Loucy (cell line): ENCODE measurements around the gene C17orf113.

Experiments
- H2AFZ ChIP-seq: fragments of 200-600 bp; sonication (generic); 2 replicates; pipeline ENCODE4 v1.6.0; 2016; ENCODE audit warnings: antibody characterized with exemption, mild to moderate bottlenecking, low read length, moderate library complexity
- H3F3A ChIP-seq: fragments of 200-600 bp; 2 replicates; pipeline ENCODE4 v1.6.0; 2016; ENCODE audit warnings: antibody characterized with exemption, low read depth, mild to moderate bottlenecking
- H3K27me3 ChIP-seq: fragments of 200-600 bp; sonication (generic); 2 replicates; pipeline ENCODE4 v1.6.1; 2014; ENCODE audit warnings: low read length, mild to moderate bottlenecking; ENCODE audit not compliant: insufficient read depth, poor library complexity, severe bottlenecking
- H3K36me3 ChIP-seq: fragments of 200-600 bp; sonication (generic); 2 replicates; pipeline ENCODE4 v1.6.1; 2016; ENCODE audit warnings: low read length; ENCODE audit not compliant: insufficient read depth
- H3K4me1 ChIP-seq: fragments of 200-600 bp; sonication (generic); 2 replicates; pipeline ENCODE4 v1.5.1; 2014; ENCODE audit warnings: low read length, mild to moderate bottlenecking; ENCODE audit not compliant: insufficient read depth, poor library complexity, severe bottlenecking
- H3K4me2 ChIP-seq: fragments of 200-600 bp; sonication (generic); 2 replicates; pipeline ENCODE4 v1.6.0; 2014; ENCODE audit warnings: antibody characterized with exemption, low read length, low read depth, mild to moderate bottlenecking; ENCODE audit not compliant: poor library complexity, severe bottlenecking
- H3K4me3 ChIP-seq: fragments of 200-600 bp; sonication (generic); 2 replicates; pipeline ENCODE4 v1.5.1; 2014; ENCODE audit warnings: low read length, mild to moderate bottlenecking, mixed read lengths; ENCODE audit not compliant: poor library complexity, severe bottlenecking
- H3K79me2 ChIP-seq: fragments of 200-600 bp; sonication (generic); 2 replicates; pipeline ENCODE4 v1.6.1; 2014; ENCODE audit warnings: low read length; ENCODE audit not compliant: insufficient read depth
- H3K9ac ChIP-seq: fragments of 200-600 bp; sonication (generic); 2 replicates; pipeline ENCODE4 v1.6.0; 2014; ENCODE audit warnings: mild to moderate bottlenecking, low read depth, low read length, moderate library complexity; ENCODE audit not compliant: poor library complexity, severe bottlenecking
- H3K9me2 ChIP-seq: fragments of 200-600 bp; sonication (generic); replicated peaks from 2 replicates; pipeline ENCODE4 v1.6.1; 2016; ENCODE audit warnings: low read depth, low read length, mixed read lengths
- H3K9me3 ChIP-seq: fragments of 200-600 bp; sonication (generic); 2 replicates; pipeline ENCODE4 v1.6.1; 2014; ENCODE audit warnings: mild to moderate bottlenecking, antibody characterized with exemption, low read length, low read depth; ENCODE audit not compliant: insufficient read depth
- H4K20me1 ChIP-seq: fragments of 200-600 bp; sonication (generic); 2 replicates; pipeline ENCODE4 v1.6.0; 2014; ENCODE audit warnings: antibody characterized with exemption, low read length, mild to moderate bottlenecking; ENCODE audit not compliant: insufficient read depth, poor library complexity, severe bottlenecking
- CTCF ChIP-seq: fragments of 200-600 bp; sonication (generic); conservative IDR thresholded peaks from 2 replicates; pipeline ENCODE4 v1.5.1; 2014; ENCODE audit warnings: mild to moderate bottlenecking, antibody characterized with exemption, low read length
- EZH2phosphoT487 ChIP-seq: fragments of 200-600 bp; IDR thresholded peaks from 2 replicates; pipeline ENCODE4 v1.6.1; 2018; ENCODE audit warnings: antibody characterized with exemption, mild to moderate bottlenecking, moderate library complexity, borderline replicate concordance

C17orf113 gene

GRCh38 chr17:42019509-42020404 lies 30.6 kb downstream of the C17orf113 start, which contains the start of gene NKIRAS2:
TSS of gene NKIRAS2 (plus strand) at chr17:42020090. CDS start at chr17:42021578, 1,488 bp downstream.
- Histone ChIP-seq H3K4me3 (peak within 1 kb of the TSS; percentile 94), H2AFZ (peak within 1 kb of the TSS; percentile 84), H3K4me2 (peak within 1 kb of the TSS; percentile 74), H4K20me1 (peaks cover 9% of the 10 kb centered on the region), H3K36me3 (peaks cover 6% of the 10 kb centered on the region; the same call in 1 of the 2 replicates), H3K9ac (peak within 1 kb of the TSS; percentile 96), H3K27me3 (no peaks in the 10 kb centered on the region), H3K9me3 (no peaks in the 10 kb centered on the region), H3K9me2 (no peaks in the 10 kb centered on the region), H3F3A (no peaks in the 10 kb centered on the region), H3K4me1 (peaks cover 42% of the 10 kb centered on the region), H3K79me2 (peaks cover 52% of the 10 kb centered on the region)
- TF ChIP-seq CTCF (peak; percentile 83), EZH2phosphoT487 (no peak)

GRCh38 chr17:42018988-42019387 lies 31.4 kb downstream of the C17orf113 start:
- no peak overlapping the region for H3K9ac ChIP-seq
- no peaks in the 10 kb centered on the region for H3K9me2 ChIP-seq
- peaks cover 60% of the 10 kb centered on the region for H3K79me2 ChIP-seq
- peaks cover 4% of the 10 kb centered on the region; the same call in 1 of the 2 replicates for H3K36me3 ChIP-seq
- H3K4me3 ChIP-seq = no peak overlapping the region
- peaks cover 38% of the 10 kb centered on the region for H3K4me1 ChIP-seq
- H3K27me3 ChIP-seq = no peaks in the 10 kb centered on the region
- H4K20me1 ChIP-seq = peaks cover 9% of the 10 kb centered on the region
- TF ChIP-seq CTCF = no peak
- TF ChIP-seq EZH2phosphoT487 = no peak
- H3F3A ChIP-seq = no peaks in the 10 kb centered on the region
- H3K9me3 ChIP-seq = no peaks in the 10 kb centered on the region
- H2AFZ ChIP-seq = no peak overlapping the region
- H3K4me2 ChIP-seq = no peak overlapping the region

- TF ChIP-seq CTCF = no peak
- no peak for TF ChIP-seq EZH2phosphoT487
- peaks cover 12% of the 10 kb centered on the region for H4K20me1 ChIP-seq
- H3K9me3 ChIP-seq = no peaks in the 10 kb centered on the region
- H3K27me3 ChIP-seq = no peaks in the 10 kb centered on the region
- H2AFZ ChIP-seq = no peak overlapping the region; the same call in 1 of the 2 replicates
- no peaks in the 10 kb centered on the region for H3K36me3 ChIP-seq
- H3K9me2 ChIP-seq = no peaks in the 10 kb centered on the region
- H3K9ac ChIP-seq = peak overlapping the region; percentile 91
- peak overlapping the region; percentile 92 for H3K4me2 ChIP-seq
- H3K79me2 ChIP-seq = peaks cover 67% of the 10 kb centered on the region
- peak overlapping the region; percentile 81 for H3K4me3 ChIP-seq
- peaks cover 42% of the 10 kb centered on the region for H3K4me1 ChIP-seq
- no peaks in the 10 kb centered on the region for H3F3A ChIP-seq
These were observed 32.1 kb downstream of the C17orf113 start for GRCh38 chr17:42018339-42018738.
